IMR-90 (cell line): ENCODE results near the gene DAAM1. TPM values are rescaled to one million over a fixed set of nuclear protein-coding genes. Genes with fewer than 3 reads are reported as not detected.

ENCODE experiments used
- ATAC-seq: fragments of 200-7000 bp; cut with Tn5 transposase; 2 replicates; pipeline ENCODE4 v1.9.1; 2020; ENCODE audit warnings: low read depth, mild to moderate bottlenecking, moderate library complexity
- BruUV-seq: library from RNA; stranded (reverse); fragments of 400-500 nt; replicated peaks from 2 replicates; lab custom pipeline; 2021; lab: Mats Ljungman, UMichigan
- CTCF ChIA-PET: fragments of 300-600 bp; formaldehyde crosslinking; extraction: SDS; loops from one replicate; lab custom pipeline; 2021; ENCODE audit warnings: antibody characterized with exemption; lab: Yijun Ruan, JAX
- POLR2A ChIA-PET: fragments of 300-600 bp; sonication (Branson Sonifier 250); formaldehyde crosslinking; loops from one replicate; lab custom pipeline; 2022; ENCODE audit warnings: antibody characterized with exemption; ENCODE audit not compliant: unreplicated experiment; lab: Charles Lee
- DNase-seq: peaks from one replicate; pipeline ENCODE4 v3.0.0; 2013
- H2AFZ ChIP-seq: replicated peaks from 2 replicates; pipeline ENCODE3; 2013; ENCODE audit warnings: low read length, mild to moderate bottlenecking; ENCODE audit not compliant: poor library complexity
- H2AK5ac ChIP-seq: 2 replicates; pipeline ENCODE4 v1.6.1; 2013; ENCODE audit warnings: low read depth, low read length, inconsistent platforms
- H2AK9ac ChIP-seq: replicated peaks from 2 replicates; pipeline ENCODE3; 2013; ENCODE audit warnings: mild to moderate bottlenecking, low read depth, low read length, moderate library complexity; ENCODE audit not compliant: poor library complexity
- H2BK120ac ChIP-seq: 2 replicates; pipeline ENCODE4 v1.6.1; 2013; ENCODE audit warnings: low read depth, low read length, inconsistent platforms
- H2BK15ac ChIP-seq: 3 replicates; pipeline ENCODE4 v1.6.1; 2013; ENCODE audit warnings: low read depth, low read length, inconsistent platforms
- H2BK20ac ChIP-seq: 2 replicates; pipeline ENCODE4 v1.6.1; 2013; ENCODE audit warnings: low read depth, mild to moderate bottlenecking, inconsistent platforms, low read length, moderate library complexity
- H2BK5ac ChIP-seq: 2 replicates; pipeline ENCODE4 v1.6.1; 2013; ENCODE audit warnings: mild to moderate bottlenecking, low read depth, low read length, inconsistent platforms; ENCODE audit not compliant: poor library complexity, severe bottlenecking
- H3K14ac ChIP-seq: replicated peaks from 2 replicates; pipeline ENCODE4 v1.6.1; 2013; ENCODE audit warnings: low read depth, low read length, inconsistent platforms
- H3K18ac ChIP-seq: 2 replicates; pipeline ENCODE4 v1.6.1; 2013; ENCODE audit warnings: low read depth, low read length, control low read depth
- H3K23ac ChIP-seq: 2 replicates; pipeline ENCODE4 v1.6.1; 2013; ENCODE audit warnings: low read depth, low read length, inconsistent platforms
- H3K27ac ChIP-seq: 2 replicates; pipeline ENCODE4 v1.5.1; 2013; ENCODE audit warnings: mild to moderate bottlenecking, control low read depth, low read length; ENCODE audit not compliant: insufficient read depth
- H3K27me3 ChIP-seq: 2 replicates; pipeline ENCODE4 v1.6.1; 2013; ENCODE audit warnings: low read length; ENCODE audit not compliant: control insufficient read depth, insufficient read depth
- H3K36me3 ChIP-seq: 2 replicates; pipeline ENCODE4 v1.6.1; 2013; ENCODE audit warnings: low read length, mixed read lengths; ENCODE audit not compliant: control insufficient read depth, insufficient read depth
- H3K4ac ChIP-seq: 2 replicates; pipeline ENCODE4 v1.6.1; 2013; ENCODE audit warnings: low read depth, low read length, inconsistent platforms
- H3K4me1 ChIP-seq: 2 replicates; pipeline ENCODE4 v1.6.1; 2013; ENCODE audit warnings: low read length, mixed read lengths; ENCODE audit not compliant: control insufficient read depth, insufficient read depth
- H3K4me2 ChIP-seq: 2 replicates; pipeline ENCODE4 v1.6.1; 2013; ENCODE audit warnings: low read depth, mild to moderate bottlenecking, control low read depth, low read length, moderate library complexity
- H3K4me3 ChIP-seq: 2 replicates; pipeline ENCODE4 v1.5.1; 2013; ENCODE audit warnings: low read depth, mild to moderate bottlenecking, control low read depth, low read length, moderate library complexity; ENCODE audit not compliant: insufficient read depth
- H3K56ac ChIP-seq: 2 replicates; pipeline ENCODE4 v1.6.1; 2013; ENCODE audit warnings: low read length, inconsistent platforms; ENCODE audit not compliant: insufficient read depth; ENCODE audit errors: extremely low read depth
- H3K79me1 ChIP-seq, 2 experiments: 2 replicates each; pipeline ENCODE4 v1.6.1; 2013; ENCODE audit warnings: low read length in 2 of 2, inconsistent platforms in 1 of 2, low read depth in 1 of 2
- H3K9ac ChIP-seq: 2 replicates; pipeline ENCODE4 v1.6.1; 2013; ENCODE audit warnings: low read depth, low read length, control low read depth
- H3K9me1 ChIP-seq: 2 replicates; pipeline ENCODE4 v1.6.1; 2013; ENCODE audit warnings: low read length, inconsistent platforms; ENCODE audit not compliant: insufficient read depth
- H3K9me3 ChIP-seq: 2 replicates; pipeline ENCODE4 v1.6.1; 2013; ENCODE audit warnings: low read length; ENCODE audit not compliant: control insufficient read depth, insufficient read depth
- H4K20me1 ChIP-seq: 2 replicates; pipeline ENCODE4 v1.6.1; 2013; ENCODE audit warnings: low read length, inconsistent platforms; ENCODE audit not compliant: insufficient read depth
- H4K5ac ChIP-seq: 2 replicates; pipeline ENCODE4 v1.6.1; 2013; ENCODE audit warnings: mild to moderate bottlenecking, low read depth, low read length, control low read depth
- H4K8ac ChIP-seq, 2 experiments: 2 replicates each; pipeline ENCODE4 v1.6.1; 2013; ENCODE audit warnings: low read depth in 2 of 2, low read length in 2 of 2, control low read depth in 1 of 2, inconsistent platforms in 1 of 2
- H4K91ac ChIP-seq: 2 replicates; pipeline ENCODE4 v1.6.1; 2013; ENCODE audit warnings: low read depth, low read length, inconsistent platforms; ENCODE audit not compliant: insufficient read depth
- BHLHE40 ChIP-seq: fragments of 150-350 bp; IDR thresholded peaks from 2 replicates; pipeline ENCODE4 v1.6.1; 2016; ENCODE audit warnings: mild to moderate bottlenecking, low read depth, low read length
- CEBPB ChIP-seq: IDR thresholded peaks from 2 replicates; pipeline ENCODE4 v1.6.1; 2012; ENCODE audit warnings: low read depth, low read length, improper control_type of control experiment
- CHD1 ChIP-seq: IDR thresholded peaks from 2 replicates; pipeline ENCODE4 v1.6.1; 2012; ENCODE audit warnings: low read depth, low read length, improper control_type of control experiment
- CTCF ChIP-seq: conservative IDR thresholded peaks from 2 replicates; pipeline ENCODE4 v1.5.1; 2012; ENCODE audit warnings: mild to moderate bottlenecking, low read depth, low read length, improper control_type of control experiment
- ELK1 ChIP-seq: fragments of 150-350 bp; IDR thresholded peaks from 2 replicates; pipeline ENCODE4 v1.6.1; 2016; ENCODE audit warnings: low read depth, mild to moderate bottlenecking, low read length, moderate library complexity, borderline replicate concordance
- FOS ChIP-seq: fragments of 150-350 bp; IDR thresholded peaks from 2 replicates; pipeline ENCODE4 v1.6.1; 2016; ENCODE audit warnings: low read depth, low read length
- MAFK ChIP-seq: IDR thresholded peaks from 2 replicates; pipeline ENCODE4 v1.6.1; 2012; ENCODE audit warnings: low read depth, low read length, improper control_type of control experiment
- MAZ ChIP-seq: IDR thresholded peaks from 2 replicates; pipeline ENCODE4 v1.6.1; 2012; ENCODE audit warnings: low read depth, mild to moderate bottlenecking, low read length, improper control_type of control experiment, moderate library complexity, borderline replicate concordance
- MXI1 ChIP-seq: IDR thresholded peaks from 2 replicates; pipeline ENCODE4 v1.6.1; 2012; ENCODE audit warnings: low read depth, mild to moderate bottlenecking, low read length, moderate library complexity, borderline replicate concordance
- NFE2L2 ChIP-seq: fragments of 150-350 bp; IDR thresholded peaks from 2 replicates; pipeline ENCODE4 v1.6.1; 2016; ENCODE audit warnings: low read depth, mild to moderate bottlenecking, low read length
- POLR2A ChIP-seq: IDR thresholded peaks from 2 replicates; pipeline ENCODE4 v1.6.1; 2012; ENCODE audit warnings: mild to moderate bottlenecking, low read depth, low read length
- RAD21 ChIP-seq: IDR thresholded peaks from 2 replicates; pipeline ENCODE4 v1.6.1; 2012; ENCODE audit warnings: low read length, improper control_type of control experiment
- RCOR1 ChIP-seq: IDR thresholded peaks from 2 replicates; pipeline ENCODE4 v1.6.1; 2012; ENCODE audit warnings: mild to moderate bottlenecking, low read length, improper control_type of control experiment; ENCODE audit not compliant: insufficient replicate concordance
- RFX5 ChIP-seq: IDR thresholded peaks from 2 replicates; pipeline ENCODE4 v1.8.0; 2012; ENCODE audit warnings: low read depth, mild to moderate bottlenecking, low read length, moderate library complexity
- SMC3 ChIP-seq: fragments of 150-350 bp; IDR thresholded peaks from 2 replicates; pipeline ENCODE4 v1.6.1; 2016; ENCODE audit warnings: low read depth, mild to moderate bottlenecking, antibody characterized with exemption, low read length, moderate library complexity
- USF2 ChIP-seq: fragments of 150-350 bp; IDR thresholded peaks from 2 replicates; pipeline ENCODE4 v1.6.1; 2017; ENCODE audit warnings: mild to moderate bottlenecking, antibody characterized with exemption, low read length, low read depth
- WGBS, 2 experiments: methylation state at CpG; one replicate each; pipeline versions ENCODE4 v1.1.5 to v1.1.7; 2013; ENCODE audit warnings: missing lambda C conversion rate in 2 of 2; ENCODE audit not compliant: insufficient read length in 1 of 2; ENCODE audit errors: extremely low coverage in 2 of 2; 5-methylcytosine and 5-hydroxymethylcytosine counted together
- dilution Hi-C: fragments of 300-500 bp; cut with HindIII; formaldehyde crosslinking; loops from one replicate; pipeline ENCODE4 v1.14.3; 2018; ENCODE audit warnings: low sequenced_read_pairs; ENCODE audit not compliant: unreplicated experiment
- in situ Hi-C: fragments of 300-500 bp; cut with MboI; formaldehyde crosslinking; loops from 3 replicates; pipeline ENCODE4 v1.14.3; 2019; ENCODE audit warnings: low sequenced_read_pairs, inconsistent platforms, mixed read lengths
- intact Hi-C: fragments of 100-400 bp; cut with micrococcal nuclease; formaldehyde crosslinking; loops from 2 replicates; pipeline ENCODE4 v1.10.0; 2022
- polyA plus RNA-seq, 3 experiments: library from polyadenylated mRNA; depleted of rRNA; stranded (reverse); fragments of >200 nt; gene quantifications; 2 replicates each; pipeline ENCODE4 v1.2.3, GENCODE V29; 2012; ENCODE audit warnings: low replicate concordance in 1 of 3
- total RNA-seq: library from RNA; depleted of rRNA; stranded (reverse); fragments of >200 nt; gene quantifications from 2 replicates; pipeline ENCODE4 v1.2.3, GENCODE V29; 2012

DAAM1 gene
- total and polyA plus RNA-seq, 2 of the 4 experiments (the other 2 are of a cell fraction), result 4.8 to 5.4 TPM

GRCh38 chr14:59147007-59147406 is 41.5 kb upstream of the DAAM1 start:
- no CpG with 5 or more reads among the region's 1 CpG for WGBS, 2 experiments
- Histone ChIP-seq H2BK15ac (no peak overlapping the region), H2BK20ac (no peak overlapping the region), H2BK5ac (no peak overlapping the region), H4K91ac (no peak overlapping the region), H4K20me1 (no peaks in the 10 kb centered on the region), H3K14ac (no peak overlapping the region), H3K27ac (no peak overlapping the region), H3K9me3 (no peaks in the 10 kb centered on the region), H3K4me3 (no peak overlapping the region), H2AK9ac (no peak overlapping the region), H4K5ac (no peak overlapping the region), H3K4me1 (no peaks in the 10 kb centered on the region), H3K4me2 (no peak overlapping the region), H3K18ac (no peak overlapping the region), H3K56ac (no peak overlapping the region), H3K4ac (no peak overlapping the region), H4K8ac (no peak overlapping the region), H3K27me3 (peaks cover 19% of the 10 kb centered on the region), H3K9me1 (no peaks in the 10 kb centered on the region), H3K79me1 (no peaks in the 10 kb centered on the region), H2AK5ac (no peak overlapping the region), H3K36me3 (no peaks in the 10 kb centered on the region), H2BK120ac (no peak overlapping the region), H2AFZ (no peak overlapping the region), H3K9ac (no peak overlapping the region), H3K23ac (no peak overlapping the region)
- TF ChIP-seq SMC3 (no peak), MXI1 (no peak), USF2 (no peak), BHLHE40 (no peak), CTCF (no peak), MAZ (no peak), RCOR1 (no peak), CEBPB (no peak), RFX5 (no peak), FOS (no peak), RAD21 (no peak), MAFK (no peak), POLR2A (no peak), ELK1 (no peak), CHD1 (no peak), NFE2L2 (no peak)
- no peak for ATAC-seq
- in situ Hi-C loops, result no loop called here
- BruUV-seq, result no TSS peak
- ChIA-PET POLR2A (no interaction called here), CTCF (interaction anchor here (0.9 kb wide), 1 partner anchor 43 kb away, joined by 3 read pairs; no protein-coding TSS in a partner anchor)
- DNase-seq, result no peak
- dilution Hi-C loops, result no loop called here
- intact Hi-C loops, result no loop called here
